Caco-2 (cell line): ENCODE results near the gene VAMP1. TPM values are rescaled to one million over a fixed set of nuclear protein-coding genes. Genes with fewer than 3 reads are reported as not detected.

ENCODE experiments used
- BruUV-seq: library from RNA; stranded (reverse); fragments of 400-500 nt; replicated peaks from 2 replicates; lab custom pipeline; 2021; lab: Mats Ljungman, UMichigan
- CTCF ChIA-PET: fragments of 300-600 bp; sonication (Branson Sonifier 250); formaldehyde crosslinking; loops from one replicate; lab custom pipeline; 2022; ENCODE audit warnings: antibody characterized with exemption; lab: Charles Lee
- POLR2A ChIA-PET: fragments of 300-600 bp; sonication (Branson Sonifier 250); formaldehyde crosslinking; loops from one replicate; lab custom pipeline; 2022; ENCODE audit warnings: antibody characterized with exemption; lab: Charles Lee
- DNase-seq, 2 experiments: peaks; one replicate each; pipeline versions ENCODE4 v3.0.0 to v3.0.0-alpha.2; 2020 to 2022
- H3K27me3 ChIP-seq: replicated peaks from 2 replicates; pipeline ENCODE4 v1.6.0; 2011; ENCODE audit warnings: low read length; ENCODE audit not compliant: control insufficient read depth, insufficient read depth
- H3K36me3 ChIP-seq: 2 replicates; pipeline ENCODE4 v1.5.1; 2011; ENCODE audit warnings: low read length; ENCODE audit not compliant: control insufficient read depth, insufficient read depth
- H3K4me1 ChIP-seq: fragments of 250-450 bp; sonication (Bioruptor Pico); 2 replicates; pipeline ENCODE4 v1.5.1; 2020; ENCODE audit warnings: mild to moderate bottlenecking
- H3K4me3 ChIP-seq: 2 replicates; pipeline ENCODE4 v1.5.1; 2011; ENCODE audit warnings: low read depth, mild to moderate bottlenecking, control low read depth, low read length
- H3K9me3 ChIP-seq: fragments of 250-450 bp; sonication (Bioruptor Pico); 2 replicates; pipeline ENCODE4 v1.5.1; 2020; ENCODE audit warnings: mild to moderate bottlenecking, moderate library complexity
- H3K27ac Mint-ChIP-seq: one replicate; pipeline ENCODE4 v1.8.0; 2022; ENCODE audit warnings: mixed read lengths; ENCODE audit not compliant: unreplicated experiment
- H3K27me3 Mint-ChIP-seq: one replicate; pipeline ENCODE4 v1.8.0; 2022; ENCODE audit warnings: mixed read lengths; ENCODE audit not compliant: insufficient read depth, unreplicated experiment
- H3K36me3 Mint-ChIP-seq: one replicate; pipeline ENCODE4 v1.8.0; 2022; ENCODE audit warnings: mild to moderate bottlenecking, mixed read lengths; ENCODE audit not compliant: insufficient read depth, unreplicated experiment
- H3K4me1 Mint-ChIP-seq: one replicate; pipeline ENCODE4 v1.8.0; 2022; ENCODE audit warnings: low read depth, mixed read lengths; ENCODE audit not compliant: unreplicated experiment
- H3K4me3 Mint-ChIP-seq: one replicate; pipeline ENCODE4 v1.8.0; 2022; ENCODE audit warnings: mild to moderate bottlenecking, moderate library complexity, mixed read lengths; ENCODE audit not compliant: unreplicated experiment
- H3K9me3 Mint-ChIP-seq: one replicate; pipeline ENCODE4 v1.8.0; 2022; ENCODE audit warnings: mixed read lengths; ENCODE audit not compliant: unreplicated experiment
- intact Hi-C: fragments of 100-400 bp; cut with micrococcal nuclease; formaldehyde crosslinking; loops from one replicate; pipeline ENCODE4 v1.10.0; 2022; ENCODE audit not compliant: unreplicated experiment
- total RNA-seq: library from RNA; stranded (reverse); gene quantifications from 2 replicates; pipeline ENCODE4 v1.2.3, GENCODE V29; 2022
- TF ChIP-seq, protein P1 (sequence below), 2 experiments: fragments of 200-600 bp in 1 of 2; IDR thresholded peaks; 1 replicate in 1 of 2; 2 replicates in 1 of 2; pipeline versions ENCODE4 v1.5.1 to v1.8.0; 2011 to 2022; ENCODE audit warnings: antibody characterized with exemption in 1 of 2, control low read depth in 1 of 2, inconsistent platforms in 1 of 2, low read depth in 1 of 2, low read length in 1 of 2, mild to moderate bottlenecking in 1 of 2, moderate library complexity in 1 of 2; ENCODE audit not compliant: insufficient read depth in 1 of 2, severe bottlenecking in 1 of 2, unreplicated experiment in 1 of 2

Gene VAMP1
- total RNA-seq, 1 experiment from 2014 or later, result 8.4 TPM

DNA sequence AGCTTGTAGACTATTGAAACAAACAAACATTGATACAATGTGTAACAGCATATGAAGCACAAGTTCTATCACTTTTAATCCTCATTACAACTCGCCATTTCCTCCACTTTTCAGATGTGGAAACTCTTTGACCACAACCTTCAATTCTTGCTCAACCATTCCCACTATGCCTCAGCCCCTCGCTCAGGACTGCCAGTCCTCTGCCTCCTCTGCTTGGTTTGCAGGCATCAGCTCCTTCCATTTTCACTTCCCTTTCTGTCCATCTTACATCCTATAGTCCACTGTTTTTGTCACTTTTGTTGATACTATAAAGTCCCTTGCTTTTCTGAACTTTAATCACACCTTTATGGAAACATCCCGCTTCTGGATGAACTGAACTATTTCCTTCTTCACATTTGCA is 53.9 kb downstream of the VAMP1 start:
- H3K36me3 Mint-ChIP-seq, result no peaks in the 10 kb centered on the region
- ChIA-PET CTCF (no interaction called here), POLR2A (no interaction called here)
- no peaks in the 10 kb centered on the region for H3K4me1 Mint-ChIP-seq
- no peaks in the 10 kb centered on the region for H3K27me3 ChIP-seq
- H3K4me1 ChIP-seq, result peaks cover 5% of the 10 kb centered on the region
- no peaks in the 10 kb centered on the region for H3K36me3 ChIP-seq
- H3K27ac Mint-ChIP-seq, result no peak overlapping the region
- DNase-seq, result no peak
- TF ChIP-seq, protein P1, sequence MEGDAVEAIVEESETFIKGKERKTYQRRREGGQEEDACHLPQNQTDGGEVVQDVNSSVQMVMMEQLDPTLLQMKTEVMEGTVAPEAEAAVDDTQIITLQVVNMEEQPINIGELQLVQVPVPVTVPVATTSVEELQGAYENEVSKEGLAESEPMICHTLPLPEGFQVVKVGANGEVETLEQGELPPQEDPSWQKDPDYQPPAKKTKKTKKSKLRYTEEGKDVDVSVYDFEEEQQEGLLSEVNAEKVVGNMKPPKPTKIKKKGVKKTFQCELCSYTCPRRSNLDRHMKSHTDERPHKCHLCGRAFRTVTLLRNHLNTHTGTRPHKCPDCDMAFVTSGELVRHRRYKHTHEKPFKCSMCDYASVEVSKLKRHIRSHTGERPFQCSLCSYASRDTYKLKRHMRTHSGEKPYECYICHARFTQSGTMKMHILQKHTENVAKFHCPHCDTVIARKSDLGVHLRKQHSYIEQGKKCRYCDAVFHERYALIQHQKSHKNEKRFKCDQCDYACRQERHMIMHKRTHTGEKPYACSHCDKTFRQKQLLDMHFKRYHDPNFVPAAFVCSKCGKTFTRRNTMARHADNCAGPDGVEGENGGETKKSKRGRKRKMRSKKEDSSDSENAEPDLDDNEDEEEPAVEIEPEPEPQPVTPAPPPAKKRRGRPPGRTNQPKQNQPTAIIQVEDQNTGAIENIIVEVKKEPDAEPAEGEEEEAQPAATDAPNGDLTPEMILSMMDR (IDR thresholded peaks at IDR 0.05; ENCODE audit: insufficient read depth in 1 of 2, low read depth in 1 of 2, low read length in 1 of 2, severe bottlenecking in 1 of 2, unreplicated experiment in 1 of 2), result no peak
- no peak overlapping the region for H3K4me3 ChIP-seq
- no peaks in the 10 kb centered on the region for H3K9me3 ChIP-seq
- BruUV-seq, result no TSS peak
- H3K27me3 Mint-ChIP-seq, result no peaks in the 10 kb centered on the region
- intact Hi-C loops, result no loop called here
- no peaks in the 10 kb centered on the region for H3K9me3 Mint-ChIP-seq
- H3K4me3 Mint-ChIP-seq, result no peak overlapping the region

Other genes with a start within 250 kb of the VAMP1 start
- gene PLEKHG6, start 160.0 kb downstream of the VAMP1 start, total RNA-seq, result 109 and 123 TPM in 2 replicates
- gene TNFRSF1A, start 128.6 kb downstream of the VAMP1 start, total RNA-seq, result 79.0 and 79.4 TPM in 2 replicates
- gene SCNN1A, start 95.1 kb downstream of the VAMP1 start, total RNA-seq, result 52.6 and 53.5 TPM in 2 replicates
- gene LTBR, start 86.5 kb downstream of the VAMP1 start, total RNA-seq, result 194 and 197 TPM in 2 replicates
- gene CD27, start 25.7 kb downstream of the VAMP1 start, total RNA-seq, result not detected in 2 replicates
- 9.1 and 9.7 TPM in 2 replicates for gene TAPBPL, start 18.6 kb downstream of the VAMP1 start, total RNA-seq
- gene MRPL51, start 22.6 kb upstream of the VAMP1 start, total RNA-seq, result 448 and 456 TPM in 2 replicates
- 204 and 218 TPM in 2 replicates for gene NCAPD2, start 23.4 kb upstream of the VAMP1 start, total RNA-seq
- 4,975 and 5,337 TPM in 2 replicates for gene GAPDH, start 63.8 kb upstream of the VAMP1 start, total RNA-seq
- gene IFFO1, start 85.4 kb upstream of the VAMP1 start, total RNA-seq, result 0.48 and 0.53 TPM in 2 replicates
- 145 and 157 TPM in 2 replicates for gene NOP2, start 97.6 kb upstream of the VAMP1 start, total RNA-seq
- gene CHD4, start 136.7 kb upstream of the VAMP1 start, total RNA-seq, result 223 and 229 TPM in 2 replicates
- gene LPAR5, start 165.3 kb upstream of the VAMP1 start, total RNA-seq, result 0.19 and 0.20 TPM in 2 replicates
- gene ACRBP, start 176.8 kb upstream of the VAMP1 start, total RNA-seq, result 0.73 and 1.3 TPM in 2 replicates
- gene ING4, start 192.4 kb upstream of the VAMP1 start, total RNA-seq, result 31.6 and 32.8 TPM in 2 replicates
- gene ZNF384, start 218.7 kb upstream of the VAMP1 start, total RNA-seq, result 119 and 127 TPM in 2 replicates
- gene PIANP, start 230.1 kb upstream of the VAMP1 start, total RNA-seq, result 0.37 and 0.48 TPM in 2 replicates